Myocyte (in vitro differentiated cells): ENCODE measurements around the gene ANKRD13A. TPM values are rescaled to one million over a fixed set of nuclear protein-coding genes. Genes with fewer than 3 reads are reported as not detected.
A peak's percentile ranks its signal among the peaks of the same experiment; 100 is the strongest.

ENCODE experiments used
- DNase-seq: peaks from one replicate; pipeline ENCODE4 v3.0.0-alpha.2; 2012; ENCODE audit warnings: low read depth
- polyA plus RNA-seq: library from polyadenylated mRNA; unstranded; fragments of >200 nt; gene quantifications from one replicate; pipeline ENCODE4 v1.2.1, GENCODE V29; 2012; ENCODE audit warnings: missing spikeins
- total RNA-seq: library from RNA; depleted of rRNA; stranded (reverse); fragments of >200 nt; gene quantifications from 2 replicates; pipeline ENCODE4 v1.2.3, GENCODE V29; 2014

ANKRD13A gene
- total RNA-seq, result 52.4 and 66.6 TPM in 2 replicates
- 27.3 TPM for polyA plus RNA-seq

DNA sequence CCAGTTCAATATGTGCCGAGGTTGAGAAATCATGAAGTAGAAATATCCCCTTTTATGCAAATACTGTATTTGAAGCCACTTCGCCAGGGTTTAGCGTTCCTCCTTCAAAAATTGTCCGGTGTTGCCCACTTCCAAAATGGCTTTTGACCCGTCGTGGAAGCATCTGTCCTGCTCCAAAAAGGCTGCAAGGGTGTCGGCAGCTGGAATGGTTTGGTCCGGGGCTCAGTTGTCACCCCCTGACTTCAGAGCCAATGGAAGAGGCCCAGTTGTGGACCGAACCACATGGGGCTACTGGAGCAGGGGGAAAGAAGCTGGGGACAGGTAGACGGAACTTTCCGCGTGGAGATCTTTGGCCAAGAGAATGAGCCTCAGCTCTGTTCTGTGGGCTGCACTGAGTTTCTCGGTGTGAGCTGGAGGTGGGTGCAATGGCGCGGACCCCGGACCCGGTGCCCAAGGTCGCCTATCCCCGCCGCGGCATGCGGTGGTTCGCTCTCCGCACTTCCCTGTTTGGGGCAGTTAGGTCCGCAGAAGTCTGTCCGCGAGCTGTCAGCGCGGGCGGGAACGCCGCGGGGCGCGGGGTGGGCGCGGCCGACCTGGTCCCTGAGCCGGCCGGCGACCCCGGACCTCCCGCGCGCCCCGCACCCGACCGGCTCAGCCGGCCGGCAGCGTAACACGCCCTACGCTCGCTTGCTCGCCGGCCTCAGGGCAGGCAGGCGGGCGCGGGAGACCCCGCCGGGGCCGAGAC lies at the start of gene ANKRD13A:
Gene ANKRD13A, plus strand, starts transcription at position 527 of the 745 bp plus-strand sequence. CDS start 259 bp downstream, outside the sequence.
- DNase-seq, result peak; percentile 97

DNA sequence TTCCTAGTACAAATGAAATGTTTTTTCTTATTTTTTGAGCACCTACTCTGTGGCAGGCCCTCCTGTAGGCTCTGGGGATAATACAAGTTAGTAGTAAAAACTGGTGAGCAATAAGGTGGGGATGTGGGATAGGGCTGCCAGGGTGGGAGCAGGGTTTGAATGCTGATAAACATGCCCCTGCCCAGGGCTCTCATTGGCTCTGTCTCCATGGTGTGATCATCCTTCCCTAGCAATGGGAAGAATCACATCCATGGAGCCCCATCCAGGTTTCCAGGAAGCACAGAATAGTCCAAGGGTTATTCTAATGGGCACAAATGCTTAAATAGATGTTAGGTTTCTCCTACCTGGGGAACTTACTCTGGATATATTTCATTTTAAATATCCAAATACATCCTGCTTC lies 48.6 kb upstream of the ANKRD13A start:
- DNase-seq, result no peak

DNA sequence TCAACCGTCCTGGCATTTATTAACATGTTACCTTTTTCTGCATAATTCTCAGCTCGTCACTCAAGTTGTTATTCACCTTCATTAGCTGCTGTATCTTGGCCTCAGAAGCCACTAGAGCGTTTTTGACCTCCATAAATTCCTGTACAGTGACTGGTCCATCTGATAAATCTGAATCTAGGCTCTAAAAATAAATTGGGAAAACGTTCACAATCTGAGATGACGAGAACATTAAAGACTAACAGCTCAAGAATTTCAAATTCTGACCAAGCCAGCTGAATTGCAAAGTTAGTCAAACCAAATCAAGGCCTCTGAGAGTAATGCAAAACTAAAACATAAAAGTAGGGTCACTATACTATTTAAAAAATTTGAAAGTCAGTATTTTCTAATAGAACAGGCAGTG lies 48.1 kb upstream of the ANKRD13A start:
- peak; percentile 85 for DNase-seq

DNA sequence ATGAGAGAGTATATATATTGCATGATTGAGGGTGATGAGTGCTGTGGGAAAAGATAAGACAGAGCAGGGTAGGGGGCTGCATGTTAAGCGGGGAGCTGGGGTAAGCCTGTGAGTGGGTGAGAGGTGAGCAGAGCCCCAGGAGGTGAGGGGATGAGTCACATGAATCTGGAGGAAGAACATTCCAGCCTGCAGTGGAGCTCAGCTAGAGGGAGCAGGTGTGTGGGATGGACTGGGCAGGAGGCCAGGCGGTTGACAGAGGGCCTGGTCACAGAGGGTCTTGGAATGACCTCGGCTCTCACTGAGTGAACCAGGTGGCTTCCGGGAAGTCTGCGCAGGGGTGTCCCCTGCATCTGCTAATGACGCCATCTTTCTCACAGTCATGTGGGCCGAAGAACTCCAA lies 47.5 kb upstream of the ANKRD13A start:
- DNase-seq, result peak; percentile 92

DNA sequence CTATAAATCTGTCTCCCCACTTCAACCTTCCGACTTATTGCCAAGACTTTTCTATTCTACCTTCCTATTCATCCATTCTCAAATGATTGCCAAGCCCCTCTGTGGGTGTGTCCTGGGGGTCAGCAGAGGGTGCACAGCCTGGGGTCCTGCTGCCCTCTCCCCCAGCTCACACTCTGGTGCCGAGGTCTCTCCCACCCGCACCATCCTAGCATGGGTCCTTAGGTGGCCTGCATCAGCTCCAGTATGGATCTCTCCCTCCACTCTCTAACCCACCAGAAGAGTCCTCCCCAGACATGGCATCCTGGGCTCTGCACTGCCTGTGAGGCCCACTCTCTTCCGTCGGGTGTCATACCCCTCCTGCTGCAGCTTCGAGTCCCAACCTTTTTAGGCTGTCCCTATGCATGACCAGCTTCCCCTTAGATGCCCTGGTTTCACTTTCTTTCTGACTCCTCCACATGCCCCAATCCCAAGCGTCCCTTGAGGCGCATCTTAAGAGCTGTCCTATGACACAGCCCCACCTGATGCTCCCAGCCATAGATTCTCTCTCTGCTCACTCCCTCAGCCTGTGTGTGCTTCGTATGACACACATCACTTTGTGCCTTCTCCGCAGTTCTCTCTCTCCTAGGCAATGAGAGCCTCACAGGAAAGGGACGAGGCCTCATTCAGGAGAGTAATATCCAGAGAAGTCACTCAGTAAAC lies 46.9 kb upstream of the ANKRD13A start:
- no peak for DNase-seq

DNA sequence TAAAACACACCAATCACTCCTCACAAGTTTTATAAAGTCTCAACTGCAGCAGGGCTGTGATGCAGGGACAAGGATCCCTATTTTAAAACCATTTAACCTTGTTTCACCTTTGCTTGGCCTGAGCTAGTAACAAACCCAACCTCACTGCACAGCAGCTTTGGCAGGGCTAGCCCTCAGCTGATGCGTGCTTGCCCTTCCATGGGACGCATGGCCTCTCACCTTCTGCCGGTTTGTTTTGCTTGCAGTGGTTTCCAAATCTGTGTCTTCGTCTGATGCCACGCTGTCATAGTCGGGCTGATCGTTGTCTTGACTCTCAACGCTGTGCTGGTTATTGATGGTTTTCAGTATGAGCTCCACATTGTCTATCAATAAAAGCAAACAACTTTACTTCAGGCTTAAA lies 46.4 kb upstream of the ANKRD13A start:
- no peak for DNase-seq

DNA sequence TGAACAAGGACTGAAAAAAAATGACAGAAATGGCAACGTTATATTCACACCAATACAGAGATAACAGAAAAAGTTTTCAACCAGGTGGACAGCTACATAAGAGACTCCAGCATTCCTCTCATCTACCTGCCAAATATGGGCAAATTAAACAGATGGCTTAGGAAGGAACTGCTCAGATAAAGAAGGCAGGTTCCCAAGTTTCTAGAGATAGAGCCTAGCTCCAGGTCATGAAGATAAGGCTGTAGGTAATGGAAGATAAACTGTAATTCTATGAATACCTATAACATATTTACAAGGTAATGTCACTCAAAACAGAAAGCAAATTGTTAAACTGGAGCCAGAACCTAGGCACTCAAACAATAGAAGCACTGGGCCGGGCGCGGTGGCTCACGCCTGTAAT lies 45.6 kb upstream of the ANKRD13A start:
- DNase-seq, result no peak

DNA sequence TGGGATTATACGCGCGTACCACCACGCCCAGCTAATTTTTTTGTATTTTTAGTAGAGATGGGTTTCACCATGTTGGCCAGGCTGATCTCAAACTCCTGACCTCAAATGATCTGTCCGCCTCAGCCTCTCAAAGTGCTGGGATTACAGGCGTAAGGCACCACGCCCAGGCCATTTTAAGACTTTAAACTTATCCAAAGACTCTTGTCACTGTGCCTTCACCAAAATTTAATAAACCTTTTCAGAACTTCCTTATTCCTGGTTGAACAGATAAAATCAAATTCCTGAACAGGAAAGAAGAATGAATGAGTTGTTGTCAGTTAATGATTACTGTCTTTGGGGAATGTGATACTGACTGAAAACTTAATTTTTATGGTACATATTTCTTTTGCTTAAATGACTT lies 40.9 kb upstream of the ANKRD13A start:
- DNase-seq, result no peak

DNA sequence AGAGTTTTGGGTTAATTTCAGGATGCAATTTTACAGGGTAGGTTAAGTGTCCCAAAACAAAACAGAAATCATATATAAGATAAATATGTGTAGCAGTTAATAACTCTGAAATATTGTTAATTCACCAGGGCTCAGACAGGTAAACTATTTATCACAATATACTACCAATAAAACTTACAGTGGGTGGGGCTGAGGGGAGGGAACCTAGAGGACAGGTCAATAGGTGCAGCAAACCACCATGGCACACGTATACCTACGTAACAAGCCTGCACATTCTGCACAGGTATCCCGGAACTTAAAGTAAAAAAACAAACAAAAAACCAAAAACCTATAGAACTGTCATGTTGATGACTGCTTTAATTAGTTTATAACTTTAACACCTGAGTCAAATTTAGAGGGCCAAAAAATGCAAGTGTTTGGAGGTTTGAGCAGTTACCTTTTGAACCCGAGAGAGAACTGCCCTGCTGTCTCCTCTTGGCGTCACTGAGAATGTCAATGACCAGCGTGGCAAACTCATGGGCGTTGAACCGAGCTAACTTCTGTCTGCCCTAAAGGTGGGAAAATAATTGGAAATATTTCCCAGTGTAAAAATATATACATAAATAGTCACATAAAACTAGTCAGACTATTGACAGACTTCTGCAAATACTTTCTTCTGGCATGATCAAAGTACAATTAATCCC lies 39.7 kb upstream of the ANKRD13A start:
- DNase-seq, result no peak

DNA sequence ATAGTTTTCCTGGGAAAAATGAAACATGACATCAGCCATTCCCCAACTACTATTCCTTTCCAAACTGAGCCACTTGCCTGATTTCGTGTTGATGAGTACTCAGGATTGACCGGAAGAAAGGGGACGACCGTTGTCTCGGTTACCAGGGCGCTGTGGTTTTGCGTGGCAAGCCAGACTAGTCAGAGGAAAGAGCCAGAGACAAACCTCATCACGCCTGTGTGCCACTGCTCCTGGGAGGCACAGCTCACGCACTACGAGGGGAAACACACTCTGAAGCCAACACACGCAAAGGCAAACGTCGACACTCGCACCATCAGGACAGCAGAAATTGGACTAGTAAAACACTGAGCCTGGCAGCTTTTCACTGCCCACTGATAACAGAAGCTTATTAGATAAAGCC lies 38.0 kb upstream of the ANKRD13A start:
- DNase-seq, result no peak

DNA sequence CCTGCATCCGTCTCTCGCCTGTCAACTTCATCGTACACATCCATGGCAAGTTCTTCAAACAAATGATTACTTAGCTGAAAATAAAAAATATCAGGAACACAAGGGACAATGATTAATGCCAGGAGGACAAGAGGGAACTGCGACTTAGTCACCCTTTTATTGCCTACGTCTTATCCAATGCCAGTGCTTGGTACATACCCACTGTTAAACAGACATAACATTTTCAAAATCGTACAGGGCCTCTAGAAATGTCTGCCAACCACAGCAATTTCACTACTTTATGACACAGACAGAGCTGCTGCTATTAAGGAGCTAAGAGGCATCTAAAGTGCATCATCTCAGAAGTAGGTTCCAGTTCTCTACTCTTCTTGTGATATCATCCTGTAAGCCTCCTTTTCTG lies 37.6 kb upstream of the ANKRD13A start:
- DNase-seq, result no peak

DNA sequence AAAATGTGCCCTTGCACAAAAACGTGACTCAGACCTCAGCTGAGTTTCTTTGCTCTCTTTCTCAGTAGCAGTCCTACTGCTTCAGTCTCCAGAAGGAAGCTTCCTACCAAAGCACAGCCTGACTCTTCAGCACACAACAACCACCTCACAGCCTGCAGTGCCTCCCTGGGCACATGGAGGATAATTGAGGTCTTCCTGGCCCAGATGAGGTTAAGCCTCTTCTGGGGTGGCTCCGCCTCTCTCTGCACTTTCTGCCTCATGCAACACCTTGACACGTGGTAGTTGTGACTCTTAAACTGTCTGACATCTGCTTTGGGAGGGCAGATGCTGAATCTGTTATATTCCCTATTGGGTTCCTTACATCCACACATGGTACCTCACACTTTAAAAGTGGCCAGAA lies 36.8 kb upstream of the ANKRD13A start:
- no peak for DNase-seq

DNA sequence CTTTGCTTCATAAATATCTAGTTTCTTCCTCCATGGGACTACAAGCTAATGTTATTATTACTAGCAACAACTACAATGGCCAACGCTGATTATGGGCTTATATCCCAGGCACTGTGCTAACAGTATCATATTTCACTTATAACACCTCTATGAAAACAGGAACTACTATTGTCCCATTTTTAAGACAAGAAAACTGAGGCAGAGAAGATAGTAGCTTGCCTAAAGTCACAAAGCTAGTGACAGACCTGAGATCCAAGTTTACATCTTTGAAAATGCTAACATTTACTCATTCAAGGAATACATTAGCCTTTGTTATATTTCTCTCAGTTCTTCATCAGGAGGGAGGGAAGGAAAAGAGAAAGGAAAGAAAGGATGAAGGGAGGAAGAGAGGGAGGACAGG lies 35.9 kb upstream of the ANKRD13A start:
- DNase-seq, result no peak

DNA sequence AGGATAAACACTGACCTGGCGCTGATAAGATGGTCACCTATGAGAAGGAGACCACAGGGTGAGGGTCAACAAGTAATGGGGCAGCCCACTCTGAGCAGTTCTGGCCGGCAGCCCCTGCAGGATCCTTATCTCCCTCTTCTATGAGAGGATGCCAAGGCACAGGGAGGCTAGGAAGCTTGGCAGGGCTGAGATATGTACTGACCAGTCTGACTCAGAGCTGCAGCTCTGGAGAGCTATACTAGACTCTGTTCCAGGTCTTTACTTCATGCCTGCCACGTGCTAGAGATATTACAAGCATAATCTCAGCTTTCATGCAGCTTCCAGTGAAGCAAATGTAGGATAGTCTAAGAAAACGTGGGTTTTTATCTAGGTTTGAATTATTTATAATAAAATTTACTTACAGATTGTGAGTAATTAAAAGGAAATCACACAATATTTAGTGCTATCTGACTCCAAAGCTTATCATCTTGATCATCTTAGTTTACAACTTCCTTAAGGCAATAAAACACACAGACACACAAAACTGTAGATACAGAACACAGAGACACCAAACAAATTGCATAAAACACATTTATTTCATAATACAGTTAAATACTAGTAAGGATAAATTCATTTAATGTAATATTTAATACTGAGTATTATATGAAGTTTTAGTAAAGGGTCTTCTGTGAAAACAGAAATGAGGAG lies 35.3 kb upstream of the ANKRD13A start:
- peak; percentile 26 for DNase-seq

DNA sequence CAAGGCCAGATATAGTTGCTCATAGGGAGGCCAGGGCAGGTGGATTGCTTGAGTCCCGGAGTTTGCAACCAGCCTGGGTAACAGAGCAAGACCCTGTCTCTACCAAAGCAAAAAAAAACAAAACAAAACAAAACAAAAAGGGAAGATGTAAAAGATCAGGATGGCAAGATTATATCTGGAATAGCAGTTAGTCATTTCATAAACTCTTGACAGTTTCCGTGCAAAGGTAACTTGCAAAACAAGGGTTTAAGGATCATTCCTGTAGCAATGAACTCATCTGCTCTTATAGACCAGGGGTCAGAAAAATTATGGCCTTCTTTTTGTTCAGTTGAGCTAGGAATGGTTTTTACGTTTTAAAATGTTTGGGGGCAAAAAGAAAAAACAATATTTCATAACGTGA lies 32.7 kb upstream of the ANKRD13A start:
- no peak for DNase-seq

DNA sequence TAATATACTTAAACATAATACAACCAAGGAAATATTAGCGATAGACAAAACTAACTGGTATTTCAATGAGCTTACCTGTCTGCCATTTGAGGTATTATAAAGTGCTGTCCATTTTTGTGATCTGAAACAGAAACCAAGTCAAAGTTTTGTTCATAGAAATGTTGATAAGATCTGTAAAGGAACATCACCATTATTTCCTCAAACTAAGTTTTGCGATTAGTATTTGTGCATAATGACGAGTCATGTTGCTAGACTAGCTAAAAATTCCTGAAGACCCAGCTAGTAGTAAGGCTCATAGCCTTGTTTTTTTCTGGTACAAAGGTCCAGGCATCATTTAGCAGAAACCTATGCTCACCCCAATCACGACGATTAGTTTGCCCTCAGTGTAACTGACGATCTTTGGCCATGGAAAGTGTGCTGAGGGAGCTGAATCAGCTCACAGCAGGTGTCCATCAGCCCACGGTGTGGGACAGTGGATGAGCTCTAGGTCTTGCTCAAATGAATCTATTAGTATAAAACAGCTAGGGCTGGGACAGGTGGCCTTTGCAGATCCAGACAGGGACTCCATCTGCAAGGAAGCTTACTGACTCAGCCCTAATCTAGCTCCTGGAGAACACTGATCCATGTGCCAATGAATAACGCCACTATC lies 31.7 kb upstream of the ANKRD13A start:
- peak; percentile 33 for DNase-seq

DNA sequence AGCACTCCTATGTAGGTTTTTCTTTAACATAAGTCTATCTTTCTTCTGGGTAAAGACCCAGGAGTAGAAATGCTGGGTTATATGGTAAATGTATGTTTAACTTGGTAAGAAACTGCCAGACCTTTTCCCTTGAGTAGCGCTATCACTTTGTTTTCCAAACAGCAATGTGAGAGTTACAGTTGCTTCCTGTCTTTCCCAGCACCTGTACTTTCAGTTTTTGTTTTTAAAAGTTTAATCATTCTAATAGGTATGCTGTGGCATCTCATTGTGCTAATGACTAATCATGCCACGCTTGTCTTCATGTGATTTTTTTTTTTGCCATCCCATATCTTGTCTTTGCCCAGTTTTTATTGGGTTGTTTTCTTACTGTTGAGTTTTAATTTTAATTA lies 31.2 kb upstream of the ANKRD13A start:
- no peak for DNase-seq

DNA sequence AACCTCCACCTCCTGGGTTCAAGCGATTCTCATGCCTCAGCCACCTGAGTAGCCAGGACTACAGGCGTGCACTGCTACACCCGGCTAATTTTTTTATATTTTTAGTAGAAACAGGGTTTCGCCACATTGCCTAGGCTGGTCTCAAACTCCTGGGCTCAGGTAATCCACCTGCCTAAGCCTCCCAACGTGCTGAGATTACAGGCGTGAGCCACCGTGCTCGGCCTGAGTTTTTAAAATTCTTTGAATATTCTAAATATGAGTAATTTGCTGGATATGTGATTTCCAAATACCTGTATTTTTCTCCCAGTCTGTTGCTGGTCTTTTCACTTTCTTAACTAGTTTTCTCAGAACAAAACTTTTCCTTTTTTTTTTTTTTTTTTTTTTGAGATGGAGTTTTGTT lies 30.4 kb upstream of the ANKRD13A start:
- no peak for DNase-seq

DNA sequence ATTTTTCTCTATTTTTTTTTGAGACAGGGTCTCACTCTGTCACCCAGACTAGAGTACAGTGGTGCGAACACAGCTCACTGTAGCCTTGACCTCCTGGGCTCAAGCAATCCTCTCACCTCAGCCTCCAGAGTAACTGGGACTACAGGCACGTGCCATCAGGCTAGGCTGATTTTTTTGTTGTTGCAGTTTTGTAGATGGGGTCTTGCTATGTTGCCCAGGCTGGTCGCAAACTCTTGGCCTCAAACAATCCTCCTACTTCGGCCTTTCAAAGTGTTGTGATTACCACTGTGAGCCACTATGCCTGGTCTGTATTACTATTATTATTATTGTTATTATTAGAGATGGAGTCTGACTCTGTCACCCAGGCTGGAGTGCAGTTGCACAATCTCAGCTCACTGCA lies 26.4 kb upstream of the ANKRD13A start:
- DNase-seq, result no peak

DNA sequence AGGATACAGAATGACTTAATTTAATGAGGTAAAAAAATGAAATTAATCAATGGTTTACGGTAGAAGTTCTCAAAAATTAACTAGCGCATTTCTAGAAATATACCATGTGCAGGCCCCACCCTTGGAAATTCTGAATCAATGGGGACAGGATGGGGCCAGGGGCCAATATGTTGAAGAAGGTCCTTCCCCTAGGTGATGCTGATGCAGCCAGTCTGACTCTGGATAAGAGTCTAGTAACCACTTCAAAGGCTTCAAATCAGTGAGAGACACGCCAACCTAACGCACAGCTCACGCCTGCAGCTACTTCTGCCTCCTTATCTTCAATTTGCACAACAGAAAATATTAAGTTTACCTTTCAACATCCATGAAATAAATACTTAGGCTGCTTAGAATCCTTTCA lies 17.9 kb upstream of the ANKRD13A start:
- no peak for DNase-seq

DNA sequence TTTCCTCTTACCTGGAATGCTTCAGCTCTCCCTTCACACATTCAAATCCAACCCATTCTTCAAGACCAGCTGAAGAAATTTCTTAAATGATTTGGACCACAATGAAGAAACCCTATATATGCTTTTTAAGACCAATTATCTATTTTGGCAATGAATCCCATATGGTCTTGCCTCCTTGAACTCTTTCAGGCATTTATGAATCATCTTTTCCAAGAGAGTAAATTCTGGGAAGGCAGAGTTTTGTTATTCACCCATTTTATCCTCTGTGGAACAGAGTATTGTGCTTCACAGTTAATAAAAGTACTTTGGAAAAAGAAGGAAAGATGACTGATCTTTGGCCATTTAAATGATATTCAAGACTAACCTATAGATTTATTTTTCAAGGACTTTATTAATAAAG lies 17.0 kb upstream of the ANKRD13A start:
- no peak for DNase-seq
